ENCODE data around the gene SMIM36. TPM values are rescaled to one million over a fixed set of nuclear protein-coding genes. Genes with fewer than 3 reads are reported as not detected.

The SMIM36 gene
- total and polyA plus RNA-seq, 2 of the 8 experiments (the other 6 are each of a cell fraction or from before 2014, with no cell fraction given), result not detected

DNA sequence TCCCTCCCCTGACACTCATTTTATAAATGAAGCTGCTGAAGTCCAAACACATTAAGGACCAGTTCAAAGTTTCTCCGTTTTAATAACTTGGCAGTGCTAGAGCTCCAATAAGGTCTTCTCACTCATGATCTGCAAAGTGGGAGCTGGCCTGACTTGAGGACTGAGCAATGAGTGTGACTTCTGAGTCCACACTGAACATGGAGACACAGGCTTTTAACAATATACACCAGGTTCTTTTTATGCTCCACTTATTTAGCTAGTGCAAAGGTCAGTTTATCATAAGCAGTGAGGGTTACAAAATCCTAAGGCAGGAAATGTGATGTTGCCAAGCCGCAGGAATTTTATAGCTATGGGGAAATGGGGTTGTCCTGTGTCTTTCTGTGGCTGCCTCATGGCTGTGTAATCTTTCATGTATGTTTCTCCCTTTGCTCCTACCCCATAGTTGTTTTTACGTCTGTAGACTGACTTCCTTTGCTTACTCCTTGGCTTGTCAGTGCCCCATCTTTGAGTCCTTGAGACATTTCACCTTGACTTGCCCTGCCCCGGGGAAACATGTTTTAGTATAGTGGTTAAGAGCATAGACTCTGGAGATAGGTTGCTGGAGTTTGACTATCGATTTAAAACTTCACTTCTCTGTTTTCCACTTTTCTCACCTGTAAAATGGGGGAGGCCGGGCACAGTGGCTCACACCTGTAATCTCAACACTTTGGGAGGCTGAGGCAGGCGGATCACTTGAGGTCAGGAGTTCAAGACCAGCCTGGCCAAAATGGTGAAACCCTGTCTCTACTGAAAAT is 77.4 kb downstream of the SMIM36 start:
- H2AFZ ChIP-seq (ENCODE audit: low read length), result no peak overlapping the region
- CTCF ChIA-PET (ENCODE audit: partially characterized antibody), result interaction anchor here (0.5 to 1.0 kb wide), 3 partner anchors 77 to 1068 kb away, joined by 3 read pairs; partner anchors contain the start of gene SMIM36
- TF ChIP-seq, protein P1, sequence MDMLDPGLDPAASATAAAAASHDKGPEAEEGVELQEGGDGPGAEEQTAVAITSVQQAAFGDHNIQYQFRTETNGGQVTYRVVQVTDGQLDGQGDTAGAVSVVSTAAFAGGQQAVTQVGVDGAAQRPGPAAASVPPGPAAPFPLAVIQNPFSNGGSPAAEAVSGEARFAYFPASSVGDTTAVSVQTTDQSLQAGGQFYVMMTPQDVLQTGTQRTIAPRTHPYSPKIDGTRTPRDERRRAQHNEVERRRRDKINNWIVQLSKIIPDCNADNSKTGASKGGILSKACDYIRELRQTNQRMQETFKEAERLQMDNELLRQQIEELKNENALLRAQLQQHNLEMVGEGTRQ (IDR thresholded peaks at IDR 0.05; ENCODE audit: low read length), result no peak
- no peak for TF ChIP-seq SP2 (IDR thresholded peaks at IDR 0.05; ENCODE audit: low read length)
- no peak for TF ChIP-seq MAFK (IDR thresholded peaks at IDR 0.05; ENCODE audit: low read depth, low read length)
- no peak for TF ChIP-seq HDAC6 (IDR thresholded peaks at IDR 0.05; ENCODE audit: low read depth, low read length)
- TF ChIP-seq TEAD4 (IDR thresholded peaks at IDR 0.05; ENCODE audit: low read depth, low read length), result no peak
- TF ChIP-seq JUND (IDR thresholded peaks at IDR 0.05; ENCODE audit: low read length), result no peak
- no peak for TF ChIP-seq BACH1 (IDR thresholded peaks at IDR 0.05; ENCODE audit: low read length)
- TF ChIP-seq POLR2A (IDR thresholded peaks at IDR 0.05; ENCODE audit: control extremely low read depth in 1 of 2, low read depth in 2 of 2, low read length in 2 of 2), result no peak
- no peak for TF ChIP-seq POU5F1 (IDR thresholded peaks at IDR 0.05; ENCODE audit: low read depth, low read length)
- TF ChIP-seq EP300 (IDR thresholded peaks at IDR 0.05; ENCODE audit: borderline replicate concordance in 1 of 2, low read depth in 2 of 2, low read length in 2 of 2), result no peak
- no peak for TF ChIP-seq RAD21 (IDR thresholded peaks at IDR 0.05 in 1 of 2, conservative IDR thresholded peaks at IDR 0.05 in 1 of 2; ENCODE audit: low read depth in 2 of 2, low read length in 2 of 2)
- TF ChIP-seq CHD2 (IDR thresholded peaks at IDR 0.05; ENCODE audit: low read length), result no peak

More for the DNA sequence above, 77.4 kb downstream of the SMIM36 start:
- POLR2A ChIA-PET (ENCODE audit: partially characterized antibody), result interaction anchor here (0.5 kb wide), 1 partner anchor 54 kb away, joined by 3 read pairs; no protein-coding TSS in a partner anchor
- H3K36me3 ChIP-seq (ENCODE audit: control insufficient read depth in 2 of 4, insufficient read depth in 4 of 4, low read length in 3 of 4), result no peaks in the 10 kb centered on the region
- H3K23me2 ChIP-seq (ENCODE audit: low read depth, low read length), result no peaks in the 10 kb centered on the region
- H3K79me1 ChIP-seq (ENCODE audit: low read depth, low read length), result no peaks in the 10 kb centered on the region
- H3K79me2 ChIP-seq (ENCODE audit: control insufficient read depth in 1 of 2, insufficient read depth in 2 of 2, low read length in 2 of 2), result no peaks in the 10 kb centered on the region
- H3K56ac ChIP-seq (replicated peaks; ENCODE audit: insufficient read length, low read depth, low read length), result no peak overlapping the region
- H3K9ac ChIP-seq (replicated peaks in 1 of 4; ENCODE audit: extremely low read depth in 1 of 4, low read depth in 3 of 4, low read length in 3 of 4), result no peak overlapping the region
- no peak overlapping the region for H2BK5ac ChIP-seq (ENCODE audit: low read depth, low read length)
- H3K4me3 ChIP-seq (ENCODE audit: extremely low read depth in 1 of 4, insufficient read depth in 2 of 4, low read depth in 3 of 4, low read length in 4 of 4), result no peak overlapping the region
- no peaks in the 10 kb centered on the region for H3K27me3 ChIP-seq (replicated peaks in 1 of 4; ENCODE audit: control insufficient read depth in 3 of 4, extremely low read depth in 1 of 4, insufficient read depth in 3 of 4, low read length in 3 of 4)
- H2BK15ac ChIP-seq (ENCODE audit: low read length), result no peak overlapping the region
- H3K27ac ChIP-seq (ENCODE audit: low read depth, low read length), result no peak overlapping the region
- no peak overlapping the region for H2AK5ac ChIP-seq (ENCODE audit: low read depth, low read length)
- no peak overlapping the region for H4K91ac ChIP-seq (replicated peaks; ENCODE audit: insufficient read length, low read length)
- no peak overlapping the region for H3K18ac ChIP-seq (ENCODE audit: extremely low read depth, low read length)
- no peaks in the 10 kb centered on the region for H4K20me1 ChIP-seq (replicated peaks in 1 of 2; ENCODE audit: control insufficient read depth in 1 of 2, insufficient read depth in 2 of 2, low read length in 2 of 2)
- FAIRE-seq, result no peak
- H3K4ac ChIP-seq (replicated peaks; ENCODE audit: insufficient read length, low read depth, low read length), result no peak overlapping the region
- H2BK20ac ChIP-seq (ENCODE audit: low read length), result no peak overlapping the region
- H3K9me3 ChIP-seq (ENCODE audit: insufficient read depth in 2 of 2, low read depth in 1 of 2, low read length in 1 of 2), result no peaks in the 10 kb centered on the region
- no peak overlapping the region for H3K23ac ChIP-seq (ENCODE audit: insufficient read length)
- H3K14ac ChIP-seq (ENCODE audit: insufficient read length), result no peak overlapping the region
- no peak overlapping the region for H2BK120ac ChIP-seq (replicated peaks; ENCODE audit: low read depth, low read length)
- no peak overlapping the region for H2BK12ac ChIP-seq (ENCODE audit: low read depth, low read length)
- no peaks in the 10 kb centered on the region for H3K4me1 ChIP-seq (replicated peaks in 1 of 4; ENCODE audit: control insufficient read depth in 3 of 4, insufficient read depth in 4 of 4, low read length in 3 of 4)
- no peak for DNase-seq (ENCODE audit: low read depth in 1 of 2, low spot score in 2 of 2)
- H4K5ac ChIP-seq (ENCODE audit: insufficient read length, low read depth, low read length), result no peak overlapping the region
- H3K4me2 ChIP-seq (ENCODE audit: insufficient read depth in 1 of 2, low read depth in 2 of 2, low read length in 2 of 2), result no peak overlapping the region
- 94% methylated on average over 7 of the region's 7 CpGs; no CpG with 5 or more reads in 1 of the 2 experiments for WGBS, 2 experiments (ENCODE audit: extremely low coverage in 1 of 2, insufficient coverage in 1 of 2, insufficient read length in 1 of 2, insufficient replicate concordance in 2 of 2, low coverage in 1 of 2, low lambda C conversion rate in 2 of 2, missing lambda C conversion rate in 1 of 2)
- H4K8ac ChIP-seq (ENCODE audit: extremely low read depth, insufficient read depth, low read length), result no peak overlapping the region

Measured in H1 (cell line).